ENCODE results near the gene NDUFV2. TPM values are rescaled to one million over a fixed set of nuclear protein-coding genes. Genes with fewer than 3 reads are reported as not detected.

The NDUFV2 gene
- total and polyA plus RNA-seq, 2 of the 13 experiments (the other 11 are each of a cell fraction or from before 2014, with no cell fraction given): 216 to 299 TPM

DNA sequence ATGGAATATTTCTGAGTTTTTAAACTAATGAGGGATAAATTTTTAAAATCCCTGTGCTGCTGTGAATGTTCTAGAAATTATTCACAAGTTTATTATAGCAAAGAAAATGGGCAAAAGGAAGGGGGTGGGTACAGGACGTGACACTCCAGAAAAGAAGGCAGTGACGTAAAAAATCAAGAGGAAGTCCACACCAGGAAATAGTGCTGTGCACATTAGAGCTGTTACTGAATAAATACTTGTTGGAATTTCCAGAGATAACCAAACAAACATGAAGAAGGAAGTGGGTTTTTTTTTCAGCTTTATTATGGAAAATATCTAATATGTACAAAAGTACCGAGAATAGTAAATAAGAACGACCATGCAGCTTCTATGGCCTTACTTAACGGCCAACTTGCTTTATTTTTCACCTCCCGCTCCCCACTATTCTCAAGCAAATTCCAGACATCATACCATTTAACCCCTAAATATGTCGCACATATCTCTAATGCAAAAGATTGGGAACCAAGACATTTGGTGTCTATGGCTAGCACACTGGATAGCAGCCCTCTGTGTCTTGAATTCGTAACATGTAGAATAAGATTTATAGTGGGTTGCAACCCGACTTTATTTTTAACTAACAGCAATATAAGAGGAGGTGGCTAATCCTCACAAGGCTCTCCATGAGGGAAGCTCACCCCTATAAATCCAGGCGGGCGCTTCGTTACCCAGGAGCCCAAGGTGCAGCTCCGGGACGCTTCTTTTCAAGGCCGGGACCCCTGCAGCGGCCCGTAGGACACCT lies 580 bp upstream of the NDUFV2 start (continued):
- TF ChIP-seq, protein P1, sequence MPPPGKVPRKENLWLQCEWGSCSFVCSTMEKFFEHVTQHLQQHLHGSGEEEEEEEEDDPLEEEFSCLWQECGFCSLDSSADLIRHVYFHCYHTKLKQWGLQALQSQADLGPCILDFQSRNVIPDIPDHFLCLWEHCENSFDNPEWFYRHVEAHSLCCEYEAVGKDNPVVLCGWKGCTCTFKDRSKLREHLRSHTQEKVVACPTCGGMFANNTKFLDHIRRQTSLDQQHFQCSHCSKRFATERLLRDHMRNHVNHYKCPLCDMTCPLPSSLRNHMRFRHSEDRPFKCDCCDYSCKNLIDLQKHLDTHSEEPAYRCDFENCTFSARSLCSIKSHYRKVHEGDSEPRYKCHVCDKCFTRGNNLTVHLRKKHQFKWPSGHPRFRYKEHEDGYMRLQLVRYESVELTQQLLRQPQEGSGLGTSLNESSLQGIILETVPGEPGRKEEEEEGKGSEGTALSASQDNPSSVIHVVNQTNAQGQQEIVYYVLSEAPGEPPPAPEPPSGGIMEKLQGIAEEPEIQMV (CRISPR knock-in tag; IDR thresholded peaks at IDR 0.05; ENCODE audit: low read depth): no peak
- TF ChIP-seq GABPA (IDR thresholded peaks at IDR 0.05; ENCODE audit: low read depth, low read length): peak; percentile 20; the same call in 1 of the 2 replicates
- TF ChIP-seq GABPA (CRISPR knock-in tag; IDR thresholded peaks at IDR 0.05; ENCODE audit: low read depth): peak; percentile 86
- TF ChIP-seq ZNF335 (CRISPR knock-in tag; IDR thresholded peaks at IDR 0.05): 0 out of 2 replicates have a peak, but pooled peaks have one; percentile 37
- TF ChIP-seq ISX (CRISPR knock-in tag; conservative IDR thresholded peaks at IDR 0.05): no peak
- no peak for TF ChIP-seq HOXA7 (CRISPR knock-in tag; IDR thresholded peaks at IDR 0.05)
- TF ChIP-seq BORCS8-MEF2B (CRISPR knock-in tag; IDR thresholded peaks at IDR 0.05): no peak
- TF ChIP-seq ZNF101 (CRISPR knock-in tag; IDR thresholded peaks at IDR 0.05; ENCODE audit: borderline replicate concordance, low read depth): no peak
- TF ChIP-seq ZNF747 (CRISPR knock-in tag; IDR thresholded peaks at IDR 0.05; ENCODE audit: borderline replicate concordance): peak; percentile 28; the same call in 1 of the 2 replicates
- TF ChIP-seq ZBTB7B (CRISPR knock-in tag; IDR thresholded peaks at IDR 0.05): peak; percentile 65
- TF ChIP-seq BCL6 (CRISPR knock-in tag; IDR thresholded peaks at IDR 0.05): no peak; the same call in 1 of the 2 replicates
- TF ChIP-seq, protein P2, sequence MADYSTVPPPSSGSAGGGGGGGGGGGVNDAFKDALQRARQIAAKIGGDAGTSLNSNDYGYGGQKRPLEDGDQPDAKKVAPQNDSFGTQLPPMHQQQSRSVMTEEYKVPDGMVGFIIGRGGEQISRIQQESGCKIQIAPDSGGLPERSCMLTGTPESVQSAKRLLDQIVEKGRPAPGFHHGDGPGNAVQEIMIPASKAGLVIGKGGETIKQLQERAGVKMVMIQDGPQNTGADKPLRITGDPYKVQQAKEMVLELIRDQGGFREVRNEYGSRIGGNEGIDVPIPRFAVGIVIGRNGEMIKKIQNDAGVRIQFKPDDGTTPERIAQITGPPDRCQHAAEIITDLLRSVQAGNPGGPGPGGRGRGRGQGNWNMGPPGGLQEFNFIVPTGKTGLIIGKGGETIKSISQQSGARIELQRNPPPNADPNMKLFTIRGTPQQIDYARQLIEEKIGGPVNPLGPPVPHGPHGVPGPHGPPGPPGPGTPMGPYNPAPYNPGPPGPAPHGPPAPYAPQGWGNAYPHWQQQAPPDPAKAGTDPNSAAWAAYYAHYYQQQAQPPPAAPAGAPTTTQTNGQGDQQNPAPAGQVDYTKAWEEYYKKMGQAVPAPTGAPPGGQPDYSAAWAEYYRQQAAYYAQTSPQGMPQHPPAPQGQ (CRISPR knock-in tag; IDR thresholded peaks at IDR 0.05; ENCODE audit: borderline replicate concordance): 0 out of 2 replicates have a peak, but pooled peaks have one; percentile 55
- TF ChIP-seq, protein P3, sequence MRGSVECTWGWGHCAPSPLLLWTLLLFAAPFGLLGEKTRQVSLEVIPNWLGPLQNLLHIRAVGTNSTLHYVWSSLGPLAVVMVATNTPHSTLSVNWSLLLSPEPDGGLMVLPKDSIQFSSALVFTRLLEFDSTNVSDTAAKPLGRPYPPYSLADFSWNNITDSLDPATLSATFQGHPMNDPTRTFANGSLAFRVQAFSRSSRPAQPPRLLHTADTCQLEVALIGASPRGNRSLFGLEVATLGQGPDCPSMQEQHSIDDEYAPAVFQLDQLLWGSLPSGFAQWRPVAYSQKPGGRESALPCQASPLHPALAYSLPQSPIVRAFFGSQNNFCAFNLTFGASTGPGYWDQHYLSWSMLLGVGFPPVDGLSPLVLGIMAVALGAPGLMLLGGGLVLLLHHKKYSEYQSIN (CRISPR knock-in tag; IDR thresholded peaks at IDR 0.05; ENCODE audit: borderline replicate concordance): no peak
- TF ChIP-seq CREM (IDR thresholded peaks at IDR 0.05): peak; percentile 76
- no peak for TF ChIP-seq CREM (CRISPR knock-in tag; IDR thresholded peaks at IDR 0.05)
- TF ChIP-seq RXRA (CRISPR knock-in tag; IDR thresholded peaks at IDR 0.05): no peak
- TF ChIP-seq POLR2AphosphoS5 (IDR thresholded peaks at IDR 0.05; ENCODE audit: low read depth, low read length): peak; percentile 67
- TF ChIP-seq EP300 (IDR thresholded peaks at IDR 0.05; ENCODE audit: low read depth in 2 of 2, low read length in 2 of 2): peak in 1 of 2 experiments; percentile 48; a peak in 1 of 4 replicates
- no peak for TF ChIP-seq EP300 (CRISPR knock-in tag; IDR thresholded peaks at IDR 0.05; ENCODE audit: borderline replicate concordance)
- peak; percentile 98 for TF ChIP-seq ZBTB21 (CRISPR knock-in tag; IDR thresholded peaks at IDR 0.05)
- TF ChIP-seq, protein P4, sequence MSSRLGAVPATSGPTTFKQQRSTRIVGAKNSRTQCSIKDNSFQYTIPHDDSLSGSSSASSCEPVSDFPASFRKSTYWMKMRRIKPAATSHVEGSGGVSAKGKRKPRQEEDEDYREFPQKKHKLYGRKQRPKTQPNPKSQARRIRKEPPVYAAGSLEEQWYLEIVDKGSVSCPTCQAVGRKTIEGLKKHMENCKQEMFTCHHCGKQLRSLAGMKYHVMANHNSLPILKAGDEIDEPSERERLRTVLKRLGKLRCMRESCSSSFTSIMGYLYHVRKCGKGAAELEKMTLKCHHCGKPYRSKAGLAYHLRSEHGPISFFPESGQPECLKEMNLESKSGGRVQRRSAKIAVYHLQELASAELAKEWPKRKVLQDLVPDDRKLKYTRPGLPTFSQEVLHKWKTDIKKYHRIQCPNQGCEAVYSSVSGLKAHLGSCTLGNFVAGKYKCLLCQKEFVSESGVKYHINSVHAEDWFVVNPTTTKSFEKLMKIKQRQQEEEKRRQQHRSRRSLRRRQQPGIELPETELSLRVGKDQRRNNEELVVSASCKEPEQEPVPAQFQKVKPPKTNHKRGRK (CRISPR knock-in tag; IDR thresholded peaks at IDR 0.05): no peak
- TF ChIP-seq RBM22 (optimal IDR thresholded peaks at IDR 0.05; ENCODE audit: low read length): no peak
- peak; percentile 7; the same call in 1 of the 2 replicates for TF ChIP-seq GATAD1 (CRISPR knock-in tag; IDR thresholded peaks at IDR 0.05)
